Measurements from ENCODE around the gene TCEAL4. TPM values are rescaled to one million over a fixed set of nuclear protein-coding genes. Genes with fewer than 3 reads are reported as not detected.

Gene TCEAL4
- total and polyA plus RNA-seq, 2 experiments from 2014 or later, result 65.9 to 127 TPM

DNA sequence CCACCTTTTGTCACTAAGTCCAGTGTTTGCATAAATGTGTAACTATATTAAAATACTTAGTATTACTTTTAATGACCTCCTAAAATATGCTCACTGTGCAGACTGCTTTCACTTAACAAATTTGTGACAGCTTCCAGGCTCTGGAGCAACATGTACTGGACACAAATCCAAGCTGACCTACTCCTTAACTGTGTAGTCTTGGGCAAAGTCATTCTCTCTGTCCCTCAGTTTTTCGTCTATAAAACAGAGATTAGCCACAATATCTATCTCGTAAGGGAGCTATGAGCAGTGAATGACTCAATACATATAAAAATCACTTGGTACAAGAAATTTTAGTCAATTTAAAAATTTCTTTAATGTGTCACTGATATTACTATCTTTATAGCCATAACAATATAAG lies 45.6 kb upstream of the TCEAL4 start:
- no peak for TF ChIP-seq CTCF (IDR thresholded peaks at IDR 0.05; ENCODE audit: low read depth, low read length)
- no peaks in the 10 kb centered on the region for H3K4me1 ChIP-seq (ENCODE audit: low read depth)
- DNase-seq (ENCODE audit: low read depth in 1 of 2, low spot score in 1 of 2), result no peak
- H3K27ac ChIP-seq, result no peak overlapping the region
- no peak overlapping the region for H3K4me3 ChIP-seq
- H3K9me3 ChIP-seq (ENCODE audit: low read depth), result no peaks in the 10 kb centered on the region
- no peaks in the 10 kb centered on the region for H3K36me3 ChIP-seq
- H3K27me3 ChIP-seq, result no peaks in the 10 kb centered on the region

DNA sequence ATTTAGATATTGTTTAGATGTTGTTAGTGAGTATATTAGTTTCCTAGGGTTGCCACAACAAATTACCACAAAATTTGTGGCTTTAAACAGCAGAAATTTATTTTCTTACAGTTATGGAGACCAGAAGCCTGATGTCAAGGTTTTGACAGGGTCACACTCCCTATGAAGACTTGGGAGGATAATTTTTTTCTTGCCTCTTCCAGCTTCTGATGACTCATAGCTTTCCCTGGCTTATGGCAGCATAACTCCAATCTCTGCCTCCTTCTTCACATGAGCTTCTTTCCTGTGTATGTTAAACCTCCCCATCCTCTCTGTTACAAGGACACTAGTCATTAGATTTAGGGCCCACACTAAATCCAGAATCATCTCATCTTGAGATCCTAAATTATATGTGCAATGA lies 45.2 kb upstream of the TCEAL4 start:
- Histone ChIP-seq H3K4me1 (ENCODE audit: low read depth) (no peaks in the 10 kb centered on the region), H3K4me3 (no peak overlapping the region), H3K9me3 (ENCODE audit: low read depth) (no peaks in the 10 kb centered on the region), H3K27ac (no peak overlapping the region), H3K36me3 (no peaks in the 10 kb centered on the region), H3K27me3 (no peaks in the 10 kb centered on the region)
- peak in 1 of 2 donors; percentile 78 for DNase-seq (ENCODE audit: low read depth in 1 of 2, low spot score in 1 of 2)
- TF ChIP-seq CTCF (IDR thresholded peaks at IDR 0.05; ENCODE audit: low read depth, low read length), result no peak

DNA sequence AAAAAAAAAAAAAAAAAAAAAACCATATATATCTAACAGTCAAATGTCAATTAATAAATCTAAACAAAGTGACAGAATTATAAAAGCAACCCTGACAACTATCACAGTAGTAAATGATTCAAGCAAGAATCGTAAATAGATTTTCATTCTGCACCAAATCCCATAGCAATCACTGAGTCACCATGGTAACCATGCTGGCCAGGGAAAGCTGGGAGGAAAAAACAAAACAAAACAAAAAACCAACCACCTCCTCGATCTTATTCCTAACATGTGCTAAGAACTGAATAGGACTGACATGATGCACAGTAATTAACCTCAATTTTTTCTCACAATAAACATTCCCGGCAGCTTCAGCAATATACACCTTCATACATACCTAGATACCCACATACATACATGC lies 35.4 kb upstream of the TCEAL4 start:
- Histone ChIP-seq H3K36me3 (no peaks in the 10 kb centered on the region), H3K27me3 (no peaks in the 10 kb centered on the region), H3K27ac (no peak overlapping the region), H3K9me3 (ENCODE audit: low read depth) (no peaks in the 10 kb centered on the region), H3K4me1 (ENCODE audit: low read depth) (no peaks in the 10 kb centered on the region), H3K4me3 (no peak overlapping the region)
- no peak for TF ChIP-seq CTCF (IDR thresholded peaks at IDR 0.05; ENCODE audit: low read depth, low read length)
- no peak for DNase-seq (ENCODE audit: low read depth in 1 of 2, low spot score in 1 of 2)

DNA sequence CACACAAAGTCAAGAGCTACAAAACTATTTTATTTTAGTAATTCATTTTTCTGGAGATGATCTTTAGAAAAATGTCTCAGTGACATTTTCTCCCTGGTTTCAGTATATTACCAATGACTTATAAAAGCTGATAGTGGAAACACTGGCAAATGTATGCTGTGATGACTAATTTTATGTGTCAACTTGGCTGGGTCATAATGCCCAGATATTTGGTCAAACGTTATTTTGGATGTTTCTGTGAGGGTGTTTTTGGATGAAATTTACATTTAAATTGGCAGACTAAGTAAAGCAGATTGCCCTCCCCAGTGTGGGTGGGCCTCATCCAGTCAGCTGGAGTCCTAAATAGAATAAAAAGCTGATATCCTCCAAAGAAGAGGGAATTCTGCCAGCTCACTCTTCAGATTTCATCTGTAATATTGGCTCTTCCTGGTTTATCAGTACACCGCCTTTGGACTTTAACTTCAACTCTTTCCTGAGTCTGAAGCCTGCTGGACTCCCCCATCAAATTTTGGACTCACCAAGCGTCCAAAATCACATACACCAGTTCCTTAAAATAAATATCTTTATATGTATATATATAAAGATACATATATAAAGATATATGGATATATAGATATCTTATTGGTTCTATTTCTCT lies 34.8 kb upstream of the TCEAL4 start:
- no peaks in the 10 kb centered on the region for H3K9me3 ChIP-seq (ENCODE audit: low read depth)
- no peaks in the 10 kb centered on the region for H3K27me3 ChIP-seq
- TF ChIP-seq CTCF (IDR thresholded peaks at IDR 0.05; ENCODE audit: low read depth, low read length), result no peak
- no peaks in the 10 kb centered on the region for H3K4me1 ChIP-seq (ENCODE audit: low read depth)
- no peaks in the 10 kb centered on the region for H3K36me3 ChIP-seq
- peak in 1 of 2 donors; percentile 46 for DNase-seq (ENCODE audit: low read depth in 1 of 2, low spot score in 1 of 2)
- no peak overlapping the region for H3K27ac ChIP-seq
- no peak overlapping the region for H3K4me3 ChIP-seq

DNA sequence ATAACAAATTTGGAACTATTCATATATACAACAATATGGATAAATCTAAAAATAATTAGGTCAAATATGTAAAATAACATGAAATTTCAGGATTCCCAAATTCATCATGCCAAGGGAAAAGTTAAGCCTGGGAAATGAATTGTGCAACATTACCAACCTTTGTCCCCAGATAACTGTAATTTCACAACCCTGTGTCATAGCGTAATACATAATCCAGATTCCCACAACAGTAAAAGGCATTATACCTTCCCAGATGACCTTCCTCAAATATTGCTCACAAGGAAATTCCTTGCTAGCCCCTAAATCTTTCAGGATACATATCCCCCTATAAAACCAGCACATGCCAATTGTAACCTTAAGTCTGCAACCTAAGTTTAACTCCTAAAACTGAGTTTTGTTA lies 33.1 kb upstream of the TCEAL4 start:
- peak in 1 of 2 donors; percentile 66 for DNase-seq (ENCODE audit: low read depth in 1 of 2, low spot score in 1 of 2)
- no peak overlapping the region for H3K4me3 ChIP-seq
- H3K4me1 ChIP-seq (ENCODE audit: low read depth), result no peaks in the 10 kb centered on the region
- peaks cover 4% of the 10 kb centered on the region for H3K27me3 ChIP-seq
- no peaks in the 10 kb centered on the region for H3K36me3 ChIP-seq
- H3K27ac ChIP-seq, result no peak overlapping the region
- H3K9me3 ChIP-seq (ENCODE audit: low read depth), result no peaks in the 10 kb centered on the region
- TF ChIP-seq CTCF (IDR thresholded peaks at IDR 0.05; ENCODE audit: low read depth, low read length), result no peak
